ENCODE results near the gene RNF215.
A peak's percentile ranks its signal among the peaks of the same experiment; 100 is the strongest.

The RNF215 gene

DNA sequence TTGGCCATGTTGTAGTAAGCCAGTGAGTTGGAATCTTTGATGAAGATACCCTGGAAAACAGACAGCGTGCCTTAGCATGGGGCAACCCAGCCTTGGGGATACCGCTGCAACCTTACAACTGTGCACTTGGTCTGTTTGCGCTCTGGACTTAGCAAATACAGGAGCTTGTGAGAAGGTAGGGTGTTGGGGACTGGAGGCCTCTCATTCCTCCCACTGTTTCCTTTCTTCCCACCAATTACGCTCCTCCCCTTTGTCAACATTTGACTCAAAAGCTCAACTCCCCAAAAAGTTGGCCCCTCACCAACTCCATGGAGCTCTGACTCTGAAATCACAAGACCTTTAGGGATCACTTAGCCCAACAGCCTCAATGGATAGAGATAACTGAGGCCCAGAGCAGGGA, 52.6 kb downstream of the RNF215 start:
- Mint-ChIP-seq H3K4me3 (no peak overlapping the region), H3K27ac (no peak overlapping the region), H3K36me3 (peaks cover 74% of the 10 kb centered on the region), H3K27me3 (no peaks in the 10 kb centered on the region), H3K4me1 (peaks cover 27% of the 10 kb centered on the region), H3K9me3 (no peaks in the 10 kb centered on the region)
- CTCF ChIA-PET = interaction anchor here (1.1 to 1.8 kb wide), 3 partner anchors 20 to 46 kb away, joined by 3 to 11 read pairs (median 4); no protein-coding TSS in a partner anchor
- no peak for DNase-seq

DNA sequence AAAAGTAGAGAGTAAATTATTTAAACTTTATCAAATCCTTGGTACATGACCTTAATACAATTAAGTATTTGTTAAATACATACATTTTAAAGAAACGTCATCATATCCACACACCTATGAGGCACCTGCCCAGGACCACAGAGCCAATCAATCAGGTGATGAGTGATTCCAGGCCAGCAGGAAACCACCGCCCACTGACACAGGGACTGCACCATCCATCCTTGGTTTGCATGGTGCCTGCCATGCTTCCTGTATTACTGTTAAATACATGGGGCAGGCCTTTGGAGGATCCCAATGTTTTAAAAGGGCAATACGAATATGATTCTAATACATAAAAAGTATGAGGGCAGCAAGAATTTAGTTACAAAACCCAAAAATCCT, 53.5 kb downstream of the RNF215 start:
- CTCF ChIA-PET = no interaction called here
- Mint-ChIP-seq H3K4me1 (peaks cover 27% of the 10 kb centered on the region), H3K27me3 (no peaks in the 10 kb centered on the region), H3K4me3 (no peak overlapping the region), H3K27ac (peak overlapping the region; percentile 19), H3K9me3 (no peaks in the 10 kb centered on the region), H3K36me3 (peaks cover 66% of the 10 kb centered on the region)
- DNase-seq = no peak

DNA sequence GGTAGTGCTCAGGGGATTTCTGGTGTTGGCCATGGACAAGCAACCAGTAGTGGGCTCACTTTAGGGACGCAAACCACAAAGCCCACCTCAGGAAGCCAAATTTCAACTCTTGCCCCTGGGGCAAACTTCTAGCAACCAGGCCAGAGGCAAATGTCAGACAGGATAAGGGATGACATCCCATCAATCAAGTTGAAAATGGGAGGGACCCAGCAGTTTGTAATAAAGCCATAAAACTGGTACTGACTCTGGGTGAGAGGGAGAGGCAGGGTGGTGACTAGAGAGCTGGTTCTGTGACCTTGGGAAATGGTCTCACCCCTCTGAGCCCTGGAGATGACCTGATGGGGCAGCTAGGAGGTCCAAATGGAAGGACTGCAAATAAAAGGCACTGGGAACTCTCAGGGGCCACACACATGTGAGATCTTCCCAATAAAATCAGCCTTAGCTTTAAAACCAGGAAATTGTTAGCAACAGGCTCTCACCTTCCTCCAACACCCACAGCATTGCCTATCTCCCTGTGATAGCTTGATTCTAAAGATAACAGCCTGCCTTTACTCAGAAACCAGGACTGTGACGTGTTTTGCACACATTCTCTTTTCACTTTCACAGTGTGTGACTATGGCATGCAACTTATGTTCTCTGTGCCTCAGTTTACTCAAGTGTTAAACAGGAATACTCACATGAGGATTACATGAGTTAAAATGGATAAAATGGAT, 54.1 kb downstream of the RNF215 start:
- Mint-ChIP-seq H3K4me3 (no peak overlapping the region), H3K36me3 (peaks cover 62% of the 10 kb centered on the region), H3K27ac (peak overlapping the region; percentile 65), H3K9me3 (no peaks in the 10 kb centered on the region), H3K27me3 (no peaks in the 10 kb centered on the region), H3K4me1 (peaks cover 30% of the 10 kb centered on the region)
- no peak for DNase-seq
- CTCF ChIA-PET = interaction anchor here (1.1 to 1.2 kb wide), 2 partner anchors 21 to 45 kb away, joined by 4 read pairs; no protein-coding TSS in a partner anchor

DNA sequence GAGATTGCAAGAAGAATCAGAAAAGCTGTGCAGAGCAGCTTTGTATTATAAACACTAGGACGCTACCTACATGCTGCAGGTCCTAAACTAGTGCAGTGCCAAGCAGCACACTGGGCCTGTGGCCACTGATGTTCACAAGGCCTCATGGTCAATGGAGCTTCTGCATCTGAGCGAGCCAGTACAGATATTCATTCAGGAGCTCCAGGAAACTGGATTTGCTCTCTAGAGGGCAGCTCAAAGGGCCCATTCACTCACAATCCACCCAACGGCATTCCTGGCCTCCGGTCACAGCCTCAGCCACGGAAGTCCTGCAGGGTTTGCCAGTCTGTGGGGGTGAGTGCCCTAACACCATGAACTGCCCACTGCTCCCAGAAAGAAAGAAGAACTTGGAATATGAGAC, 54.7 kb downstream of the RNF215 start:
- Mint-ChIP-seq H3K9me3 (no peaks in the 10 kb centered on the region), H3K36me3 (peaks cover 57% of the 10 kb centered on the region), H3K27ac (no peak overlapping the region), H3K4me3 (no peak overlapping the region), H3K27me3 (no peaks in the 10 kb centered on the region), H3K4me1 (peaks cover 36% of the 10 kb centered on the region)
- DNase-seq = no peak
- CTCF ChIA-PET = interaction anchor here (1.1 to 1.2 kb wide), 2 partner anchors 22 to 44 kb away, joined by 4 read pairs; no protein-coding TSS in a partner anchor

Data from activated naive CD4-positive, alpha-beta T cell treated with anti-CD3 and anti-CD28 coated beads, Interleukin-2, amount 10 ng/mL, durations not matched to agents 7 days and 5 days (primary cell).